GM23338 (cell line): ENCODE measurements around the gene VIP. TPM values are rescaled to one million over a fixed set of nuclear protein-coding genes. Genes with fewer than 3 reads are reported as not detected.

Experiments
- ATAC-seq: fragments of 200-7000 bp; cut with Tn5 transposase; 3 replicates; pipeline ENCODE4 v1.9.1; 2020
- DNase-seq: peaks from one replicate; pipeline ENCODE4 v3.0.0-alpha.2; 2015; ENCODE audit warnings: low spot score
- H2AFZ ChIP-seq: fragments of 200-600 bp; sonication (generic); 2 replicates; pipeline ENCODE4 v1.8.0; 2016; ENCODE audit warnings: antibody characterized with exemption, mild to moderate bottlenecking, moderate library complexity
- H3F3A ChIP-seq: fragments of 200-600 bp; sonication (generic); replicated peaks from 2 replicates; pipeline ENCODE4 v1.8.0; 2017; ENCODE audit warnings: antibody characterized with exemption, mixed run types, low read depth
- H3K27ac ChIP-seq: fragments of 200-600 bp; sonication (generic); 2 replicates; pipeline ENCODE4 v1.6.1; 2016; ENCODE audit warnings: low read depth
- H3K27me3 ChIP-seq: fragments of 200-600 bp; sonication (generic); 2 replicates; pipeline ENCODE4 v1.8.0; 2016; ENCODE audit warnings: mild to moderate bottlenecking, mixed run types, moderate library complexity; ENCODE audit not compliant: insufficient read depth
- H3K36me3 ChIP-seq: fragments of 200-600 bp; sonication (generic); 2 replicates; pipeline ENCODE4 v1.8.0; 2016; ENCODE audit warnings: mild to moderate bottlenecking; ENCODE audit not compliant: insufficient read depth
- H3K4me1 ChIP-seq: fragments of 200-600 bp; sonication (generic); 2 replicates; pipeline ENCODE4 v1.8.0; 2016; ENCODE audit warnings: mild to moderate bottlenecking, moderate library complexity; ENCODE audit not compliant: insufficient read depth
- H3K4me2 ChIP-seq: fragments of 200-600 bp; sonication (generic); 2 replicates; pipeline ENCODE4 v1.7.1; 2017; ENCODE audit warnings: mixed run types
- H3K4me3 ChIP-seq: fragments of 200-600 bp; sonication (generic); 2 replicates; pipeline ENCODE4 v1.6.1; 2016; ENCODE audit warnings: mixed run types
- H3K79me2 ChIP-seq: fragments of 200-600 bp; sonication (generic); replicated peaks from 2 replicates; pipeline ENCODE4 v1.8.0; 2017; ENCODE audit warnings: mild to moderate bottlenecking; ENCODE audit not compliant: insufficient read depth
- H3K9me2 ChIP-seq: fragments of 200-600 bp; sonication (generic); 2 replicates; pipeline ENCODE4 v1.8.0; 2017; ENCODE audit not compliant: insufficient read depth
- H4K20me1 ChIP-seq: fragments of 200-600 bp; sonication (generic); replicated peaks from 2 replicates; pipeline ENCODE4 v1.8.0; 2017; ENCODE audit warnings: mild to moderate bottlenecking; ENCODE audit not compliant: insufficient read depth
- H3K27ac Mint-ChIP-seq: 2 replicates; pipeline ENCODE4 v1.8.0; 2020; ENCODE audit warnings: inconsistent platforms, mild to moderate bottlenecking, moderate library complexity, mixed read lengths
- H3K27me3 Mint-ChIP-seq: 3 replicates; pipeline ENCODE4 v1.8.0; 2022; ENCODE audit warnings: low read depth, mild to moderate bottlenecking, moderate library complexity, mixed read lengths, inconsistent platforms; ENCODE audit not compliant: insufficient read depth, poor library complexity
- H3K36me3 Mint-ChIP-seq: 3 replicates; pipeline ENCODE4 v1.8.0; 2021; ENCODE audit warnings: low read depth, mild to moderate bottlenecking, inconsistent platforms, moderate library complexity, mixed read lengths
- H3K4me1 Mint-ChIP-seq: 3 replicates; pipeline ENCODE4 v1.8.0; 2020; ENCODE audit warnings: mild to moderate bottlenecking, inconsistent platforms, mixed read lengths
- H3K4me3 Mint-ChIP-seq: 3 replicates; pipeline ENCODE4 v1.8.0; 2021; ENCODE audit warnings: moderate library complexity, mild to moderate bottlenecking, inconsistent platforms, mixed read lengths
- H3K9me3 Mint-ChIP-seq: 3 replicates; pipeline ENCODE4 v1.8.0; 2020; ENCODE audit warnings: moderate library complexity, mild to moderate bottlenecking, inconsistent platforms, mixed read lengths
- CREB1 ChIP-seq: fragments of 250-450 bp; sonication (Bioruptor Pico); IDR thresholded peaks from 2 replicates; pipeline ENCODE4 v1.5.0; 2020; ENCODE audit warnings: low read depth, mild to moderate bottlenecking, moderate library complexity
- JUNB ChIP-seq: IDR thresholded peaks from one replicate; pipeline ENCODE4 v1.6.1; 2016; ENCODE audit warnings: antibody characterized with exemption; ENCODE audit not compliant: unreplicated experiment
- NANOG ChIP-seq: IDR thresholded peaks from 2 replicates; pipeline ENCODE4 v1.6.1; 2016; ENCODE audit warnings: antibody characterized with exemption, borderline replicate concordance
- POLR2AphosphoS5 ChIP-seq: IDR thresholded peaks from 2 replicates; pipeline ENCODE4 v1.6.1; 2016; ENCODE audit warnings: antibody characterized with exemption, low read depth
- STAT1 ChIP-seq: IDR thresholded peaks from one replicate; pipeline ENCODE4 v1.6.1; 2016; ENCODE audit warnings: antibody characterized with exemption; ENCODE audit not compliant: unreplicated experiment
- ZNF114 ChIP-seq: fragments of 250-450 bp; sonication (Bioruptor Pico); IDR thresholded peaks from 2 replicates; pipeline ENCODE4 v1.5.0; 2020; ENCODE audit warnings: mild to moderate bottlenecking, moderate library complexity
- ZNF331 ChIP-seq: fragments of 250-450 bp; sonication (Bioruptor Pico); IDR thresholded peaks from 2 replicates; pipeline ENCODE4 v1.5.0; 2020; ENCODE audit warnings: low read depth, mild to moderate bottlenecking, moderate library complexity
- polyA plus RNA-seq: library from polyadenylated mRNA; unstranded; fragments of >200 nt; fragmentation: Nextera tagmentation; extraction: Ambion mirVana; gene quantifications from 2 replicates; pipeline ENCODE4 v1.2.1, GENCODE V29; 2016
- total RNA-seq: library from RNA; depleted of rRNA; stranded (reverse); fragments of >200 nt; shearing (Covaris generic); gene quantifications from 2 replicates; pipeline ENCODE4 v1.2.3, GENCODE V29; 2014
- TF ChIP-seq, protein P1 (sequence below): fragments of 250-450 bp; sonication (Bioruptor Pico); IDR thresholded peaks from 2 replicates; pipeline ENCODE4 v1.5.0; 2020; ENCODE audit warnings: mild to moderate bottlenecking, moderate library complexity
- TF ChIP-seq, protein P2 (sequence below): IDR thresholded peaks from one replicate; pipeline ENCODE4 v1.6.1; 2018; ENCODE audit warnings: antibody characterized with exemption; ENCODE audit not compliant: unreplicated experiment
- TF ChIP-seq, protein P3 (sequence below), 2 experiments: fragments of 200-600 bp in 1 of 2; sonication (generic) in 1 of 2; conservative IDR thresholded peaks; 2 replicates each; pipeline versions ENCODE4 v1.5.1 to v1.6.1; 2016 to 2017; ENCODE audit warnings: antibody characterized with exemption in 2 of 2, low read depth in 2 of 2, mild to moderate bottlenecking in 2 of 2, moderate library complexity in 1 of 2

VIP gene
- total and polyA plus RNA-seq, 2 experiments from 2014 or later, result not detected

DNA sequence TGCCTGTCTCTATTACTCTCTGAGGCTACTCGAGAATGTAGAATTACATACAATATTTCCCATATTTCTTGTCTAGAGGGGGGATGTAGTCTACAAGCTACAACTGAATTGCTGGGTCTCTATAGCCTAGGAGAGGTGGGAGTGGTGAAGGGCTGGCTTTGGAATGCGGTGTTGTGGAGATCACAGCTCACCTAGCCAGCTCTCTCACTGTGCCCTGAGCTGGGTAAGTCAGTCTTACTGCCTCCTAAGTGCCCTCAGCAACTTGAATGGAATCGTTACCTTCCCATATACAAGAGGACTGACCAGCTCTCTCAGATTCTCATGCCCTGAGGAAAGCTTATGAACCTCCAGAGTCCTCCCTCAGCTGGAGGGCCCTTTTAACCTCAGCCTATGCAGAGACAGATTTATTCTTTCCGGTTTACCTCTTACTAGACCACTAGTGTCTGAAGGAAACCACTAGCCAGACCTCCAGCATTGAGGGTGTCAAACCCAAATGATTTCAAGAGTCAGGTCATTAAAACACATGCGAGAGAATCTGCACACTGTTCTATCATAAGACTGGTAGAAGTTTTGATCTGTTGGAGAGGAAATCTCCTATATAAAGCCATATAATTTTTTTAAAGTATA is 20.6 kb downstream of the VIP start (continued):
- TF ChIP-seq, protein P1, sequence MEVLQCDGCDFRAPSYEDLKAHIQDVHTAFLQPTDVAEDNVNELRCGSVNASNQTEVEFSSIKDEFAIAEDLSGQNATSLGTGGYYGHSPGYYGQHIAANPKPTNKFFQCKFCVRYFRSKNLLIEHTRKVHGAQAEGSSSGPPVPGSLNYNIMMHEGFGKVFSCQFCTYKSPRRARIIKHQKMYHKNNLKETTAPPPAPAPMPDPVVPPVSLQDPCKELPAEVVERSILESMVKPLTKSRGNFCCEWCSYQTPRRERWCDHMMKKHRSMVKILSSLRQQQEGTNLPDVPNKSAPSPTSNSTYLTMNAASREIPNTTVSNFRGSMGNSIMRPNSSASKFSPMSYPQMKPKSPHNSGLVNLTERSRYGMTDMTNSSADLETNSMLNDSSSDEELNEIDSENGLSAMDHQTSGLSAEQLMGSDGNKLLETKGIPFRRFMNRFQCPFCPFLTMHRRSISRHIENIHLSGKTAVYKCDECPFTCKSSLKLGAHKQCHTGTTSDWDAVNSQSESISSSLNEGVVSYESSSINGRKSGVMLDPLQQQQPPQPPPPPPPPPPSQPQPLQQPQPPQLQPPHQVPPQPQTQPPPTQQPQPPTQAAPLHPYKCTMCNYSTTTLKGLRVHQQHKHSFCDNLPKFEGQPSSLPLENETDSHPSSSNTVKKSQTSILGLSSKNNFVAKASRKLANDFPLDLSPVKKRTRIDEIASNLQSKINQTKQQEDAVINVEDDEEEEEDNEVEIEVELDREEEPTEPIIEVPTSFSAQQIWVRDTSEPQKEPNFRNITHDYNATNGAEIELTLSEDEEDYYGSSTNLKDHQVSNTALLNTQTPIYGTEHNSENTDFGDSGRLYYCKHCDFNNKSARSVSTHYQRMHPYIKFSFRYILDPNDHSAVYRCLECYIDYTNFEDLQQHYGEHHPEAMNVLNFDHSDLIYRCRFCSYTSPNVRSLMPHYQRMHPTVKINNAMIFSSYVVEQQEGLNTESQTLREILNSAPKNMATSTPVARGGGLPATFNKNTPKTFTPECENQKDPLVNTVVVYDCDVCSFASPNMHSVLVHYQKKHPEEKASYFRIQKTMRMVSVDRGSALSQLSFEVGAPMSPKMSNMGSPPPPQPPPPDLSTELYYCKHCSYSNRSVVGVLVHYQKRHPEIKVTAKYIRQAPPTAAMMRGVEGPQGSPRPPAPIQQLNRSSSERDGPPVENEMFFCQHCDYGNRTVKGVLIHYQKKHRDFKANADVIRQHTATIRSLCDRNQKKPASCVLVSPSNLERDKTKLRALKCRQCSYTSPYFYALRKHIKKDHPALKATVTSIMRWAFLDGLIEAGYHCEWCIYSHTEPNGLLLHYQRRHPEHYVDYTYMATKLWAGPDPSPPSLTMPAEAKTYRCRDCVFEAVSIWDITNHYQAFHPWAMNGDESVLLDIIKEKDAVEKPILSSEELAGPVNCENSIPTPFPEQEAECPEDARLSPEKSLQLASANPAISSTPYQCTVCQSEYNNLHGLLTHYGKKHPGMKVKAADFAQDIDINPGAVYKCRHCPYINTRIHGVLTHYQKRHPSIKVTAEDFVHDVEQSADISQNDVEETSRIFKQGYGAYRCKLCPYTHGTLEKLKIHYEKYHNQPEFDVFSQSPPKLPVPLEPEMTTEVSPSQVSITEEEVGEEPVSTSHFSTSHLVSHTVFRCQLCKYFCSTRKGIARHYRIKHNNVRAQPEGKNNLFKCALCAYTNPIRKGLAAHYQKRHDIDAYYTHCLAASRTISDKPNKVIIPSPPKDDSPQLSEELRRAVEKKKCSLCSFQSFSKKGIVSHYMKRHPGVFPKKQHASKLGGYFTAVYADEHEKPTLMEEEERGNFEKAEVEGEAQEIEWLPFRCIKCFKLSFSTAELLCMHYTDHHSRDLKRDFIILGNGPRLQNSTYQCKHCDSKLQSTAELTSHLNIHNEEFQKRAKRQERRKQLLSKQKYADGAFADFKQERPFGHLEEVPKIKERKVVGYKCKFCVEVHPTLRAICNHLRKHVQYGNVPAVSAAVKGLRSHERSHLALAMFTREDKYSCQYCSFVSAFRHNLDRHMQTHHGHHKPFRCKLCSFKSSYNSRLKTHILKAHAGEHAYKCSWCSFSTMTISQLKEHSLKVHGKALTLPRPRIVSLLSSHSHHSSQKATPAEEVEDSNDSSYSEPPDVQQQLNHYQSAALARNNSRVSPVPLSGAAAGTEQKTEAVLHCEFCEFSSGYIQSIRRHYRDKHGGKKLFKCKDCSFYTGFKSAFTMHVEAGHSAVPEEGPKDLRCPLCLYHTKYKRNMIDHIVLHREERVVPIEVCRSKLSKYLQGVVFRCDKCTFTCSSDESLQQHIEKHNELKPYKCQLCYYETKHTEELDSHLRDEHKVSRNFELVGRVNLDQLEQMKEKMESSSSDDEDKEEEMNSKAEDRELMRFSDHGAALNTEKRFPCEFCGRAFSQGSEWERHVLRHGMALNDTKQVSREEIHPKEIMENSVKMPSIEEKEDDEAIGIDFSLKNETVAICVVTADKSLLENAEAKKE (CRISPR knock-in tag), result no peak
- TF ChIP-seq NANOG (no peak), ZNF331 (CRISPR knock-in tag) (no peak), CREB1 (CRISPR knock-in tag) (no peak)

DNA sequence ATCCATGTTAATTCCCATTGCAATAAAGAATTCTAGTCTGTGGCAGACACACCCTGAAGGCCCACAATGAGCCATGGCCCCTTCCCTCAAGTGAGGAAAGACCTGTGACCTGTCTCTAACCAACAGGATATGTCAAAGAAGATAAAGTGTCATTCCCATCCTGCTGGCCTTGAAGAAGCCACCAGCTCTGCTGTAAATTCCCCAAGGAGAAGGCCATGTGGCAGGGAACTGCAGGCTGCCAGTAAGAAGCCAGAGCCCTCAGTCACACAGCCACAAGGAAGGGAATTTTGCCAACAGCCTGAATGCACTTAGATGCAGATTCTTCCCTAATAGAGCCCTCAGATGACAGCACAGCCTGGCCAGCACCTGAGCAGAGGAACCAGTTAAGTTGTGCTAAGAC is 24.8 kb downstream of the VIP start:
- no peak overlapping the region for H3K4me3 Mint-ChIP-seq
- Histone ChIP-seq H3K27me3 (no peaks in the 10 kb centered on the region), H3F3A (no peaks in the 10 kb centered on the region), H3K36me3 (no peaks in the 10 kb centered on the region), H4K20me1 (no peaks in the 10 kb centered on the region), H2AFZ (peak overlapping the region; percentile 32; the same call in 1 of the 2 replicates), H3K9me2 (peaks cover 5% of the 10 kb centered on the region; the same call in 1 of the 2 replicates), H3K27ac (no peak overlapping the region), H3K4me3 (no peak overlapping the region), H3K4me1 (no peaks in the 10 kb centered on the region), H3K4me2 (no peak overlapping the region), H3K79me2 (no peaks in the 10 kb centered on the region)
- no peak for TF ChIP-seq STAT1
- TF ChIP-seq JUNB, result no peak
- no peak for TF ChIP-seq ZNF114 (CRISPR knock-in tag)
- TF ChIP-seq, protein P2, sequence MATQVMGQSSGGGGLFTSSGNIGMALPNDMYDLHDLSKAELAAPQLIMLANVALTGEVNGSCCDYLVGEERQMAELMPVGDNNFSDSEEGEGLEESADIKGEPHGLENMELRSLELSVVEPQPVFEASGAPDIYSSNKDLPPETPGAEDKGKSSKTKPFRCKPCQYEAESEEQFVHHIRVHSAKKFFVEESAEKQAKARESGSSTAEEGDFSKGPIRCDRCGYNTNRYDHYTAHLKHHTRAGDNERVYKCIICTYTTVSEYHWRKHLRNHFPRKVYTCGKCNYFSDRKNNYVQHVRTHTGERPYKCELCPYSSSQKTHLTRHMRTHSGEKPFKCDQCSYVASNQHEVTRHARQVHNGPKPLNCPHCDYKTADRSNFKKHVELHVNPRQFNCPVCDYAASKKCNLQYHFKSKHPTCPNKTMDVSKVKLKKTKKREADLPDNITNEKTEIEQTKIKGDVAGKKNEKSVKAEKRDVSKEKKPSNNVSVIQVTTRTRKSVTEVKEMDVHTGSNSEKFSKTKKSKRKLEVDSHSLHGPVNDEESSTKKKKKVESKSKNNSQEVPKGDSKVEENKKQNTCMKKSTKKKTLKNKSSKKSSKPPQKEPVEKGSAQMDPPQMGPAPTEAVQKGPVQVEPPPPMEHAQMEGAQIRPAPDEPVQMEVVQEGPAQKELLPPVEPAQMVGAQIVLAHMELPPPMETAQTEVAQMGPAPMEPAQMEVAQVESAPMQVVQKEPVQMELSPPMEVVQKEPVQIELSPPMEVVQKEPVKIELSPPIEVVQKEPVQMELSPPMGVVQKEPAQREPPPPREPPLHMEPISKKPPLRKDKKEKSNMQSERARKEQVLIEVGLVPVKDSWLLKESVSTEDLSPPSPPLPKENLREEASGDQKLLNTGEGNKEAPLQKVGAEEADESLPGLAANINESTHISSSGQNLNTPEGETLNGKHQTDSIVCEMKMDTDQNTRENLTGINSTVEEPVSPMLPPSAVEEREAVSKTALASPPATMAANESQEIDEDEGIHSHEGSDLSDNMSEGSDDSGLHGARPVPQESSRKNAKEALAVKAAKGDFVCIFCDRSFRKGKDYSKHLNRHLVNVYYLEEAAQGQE, result no peak
- no peak for TF ChIP-seq CREB1 (CRISPR knock-in tag)
- TF ChIP-seq, protein P3, sequence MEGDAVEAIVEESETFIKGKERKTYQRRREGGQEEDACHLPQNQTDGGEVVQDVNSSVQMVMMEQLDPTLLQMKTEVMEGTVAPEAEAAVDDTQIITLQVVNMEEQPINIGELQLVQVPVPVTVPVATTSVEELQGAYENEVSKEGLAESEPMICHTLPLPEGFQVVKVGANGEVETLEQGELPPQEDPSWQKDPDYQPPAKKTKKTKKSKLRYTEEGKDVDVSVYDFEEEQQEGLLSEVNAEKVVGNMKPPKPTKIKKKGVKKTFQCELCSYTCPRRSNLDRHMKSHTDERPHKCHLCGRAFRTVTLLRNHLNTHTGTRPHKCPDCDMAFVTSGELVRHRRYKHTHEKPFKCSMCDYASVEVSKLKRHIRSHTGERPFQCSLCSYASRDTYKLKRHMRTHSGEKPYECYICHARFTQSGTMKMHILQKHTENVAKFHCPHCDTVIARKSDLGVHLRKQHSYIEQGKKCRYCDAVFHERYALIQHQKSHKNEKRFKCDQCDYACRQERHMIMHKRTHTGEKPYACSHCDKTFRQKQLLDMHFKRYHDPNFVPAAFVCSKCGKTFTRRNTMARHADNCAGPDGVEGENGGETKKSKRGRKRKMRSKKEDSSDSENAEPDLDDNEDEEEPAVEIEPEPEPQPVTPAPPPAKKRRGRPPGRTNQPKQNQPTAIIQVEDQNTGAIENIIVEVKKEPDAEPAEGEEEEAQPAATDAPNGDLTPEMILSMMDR (conservative IDR thresholded peaks at IDR 0.05; ENCODE audit: low read depth in 2 of 2), result no peak
- no peak for TF ChIP-seq POLR2AphosphoS5
- DNase-seq (no peak), ATAC-seq (no peak)
- peaks cover 3% of the 10 kb centered on the region; the same call in 1 of the 3 replicates for H3K9me3 Mint-ChIP-seq
- H3K27me3 Mint-ChIP-seq, result no peaks in the 10 kb centered on the region
- H3K4me1 Mint-ChIP-seq, result no peaks in the 10 kb centered on the region
- H3K36me3 Mint-ChIP-seq, result no peaks in the 10 kb centered on the region
- H3K27ac Mint-ChIP-seq, result no peak overlapping the region
